GM18511 (cell line): ENCODE data around the gene ADSS2.
"Not testable (repeated sequence)": the region's sequence is repeated elsewhere in the genome, so short reads cannot be mapped to it uniquely, and the experiment has no call there.

Experiments
- ATAC-seq: cut with Tn5 transposase; IDR thresholded peaks from one replicate; pipeline ENCODE4 v1.9.1; 2021; ENCODE audit warnings: mild to moderate bottlenecking, moderate library complexity; ENCODE audit not compliant: unreplicated experiment

Gene ADSS2

GRCh38 chr1:244368279-244368678 lies 83.4 kb downstream of the ADSS2 start:
- no peak for ATAC-seq

- ATAC-seq = no peak
Measured at GRCh38 chr1:244367399-244368114, 84.2 kb downstream of the ADSS2 start.

DNA sequence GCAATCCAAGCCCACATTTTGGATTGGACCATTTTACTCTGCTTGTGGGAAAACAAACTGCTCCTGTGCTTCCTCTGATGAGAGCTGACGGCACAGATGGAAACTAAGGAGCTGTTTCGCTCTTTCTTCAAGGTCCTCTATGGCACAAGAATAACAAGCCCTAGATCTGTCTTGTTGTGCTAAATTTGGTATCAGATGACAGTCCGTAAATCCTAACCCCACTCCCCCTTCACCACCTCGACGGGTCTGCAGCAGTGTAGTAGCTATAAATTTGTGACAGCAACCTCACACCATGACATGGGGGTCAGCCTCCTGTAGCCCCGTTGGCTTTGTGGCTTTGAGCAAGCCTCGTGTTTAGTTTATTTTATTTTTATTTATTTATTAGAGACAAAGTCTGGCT lies 85.9 kb downstream of the ADSS2 start:
- no peak for ATAC-seq

GRCh38 chr1:244365262-244365661 lies 86.4 kb downstream of the ADSS2 start:
- not testable (repeated sequence) for ATAC-seq

GRCh38 chr1:244362476-244362875 lies 89.2 kb downstream of the ADSS2 start:
- no peak for ATAC-seq

- no peak for ATAC-seq
Measured at GRCh38 chr1:244361764-244362473, 89.8 kb downstream of the ADSS2 start.
